Activated CD8-positive, alpha-beta T cell treated with anti-CD3 and anti-CD28 coated beads for 36 hours (primary cell): ENCODE data around the gene PLD6. TPM values are rescaled to one million over a fixed set of nuclear protein-coding genes. Genes with fewer than 3 reads are reported as not detected.

Experiments
- ATAC-seq: fragments of 200-7000 bp; cut with Tn5 transposase; one replicate; pipeline ENCODE4 v1.10.0; 2021; ENCODE audit warnings: mild to moderate bottlenecking, moderate library complexity
- CTCF ChIA-PET: fragments of 350-600 bp; sonication (Branson Sonifier 250); formaldehyde crosslinking; loops from one replicate; lab custom pipeline; 2021; ENCODE audit warnings: antibody characterized with exemption; lab: Charles Lee
- POLR2A ChIA-PET: fragments of 350-600 bp; sonication (Branson Sonifier 250); formaldehyde crosslinking; loops from one replicate; lab custom pipeline; 2021; ENCODE audit warnings: antibody characterized with exemption; lab: Charles Lee
- DNase-seq: peaks from one replicate; pipeline ENCODE4 v3.0.0-alpha.2; 2020
- H3K27ac Mint-ChIP-seq: one replicate; pipeline ENCODE4 v1.8.0; 2021; ENCODE audit warnings: mild to moderate bottlenecking, mixed read lengths
- H3K27me3 Mint-ChIP-seq: one replicate; pipeline ENCODE4 v1.8.0; 2021; ENCODE audit warnings: mixed read lengths
- H3K36me3 Mint-ChIP-seq: one replicate; pipeline ENCODE4 v1.8.0; 2021; ENCODE audit warnings: low read depth, mixed read lengths
- H3K4me1 Mint-ChIP-seq: one replicate; pipeline ENCODE4 v1.8.0; 2021; ENCODE audit warnings: low read depth, mixed read lengths
- H3K4me3 Mint-ChIP-seq: one replicate; pipeline ENCODE4 v1.8.0; 2021; ENCODE audit warnings: mild to moderate bottlenecking, moderate library complexity, mixed read lengths
- H3K9me3 Mint-ChIP-seq: one replicate; pipeline ENCODE4 v1.8.0; 2021; ENCODE audit warnings: mixed read lengths
- CTCF ChIP-seq: fragments of 200-600 bp; IDR thresholded peaks from one replicate; pipeline ENCODE4 v1.8.0; 2022; ENCODE audit warnings: antibody characterized with exemption, mild to moderate bottlenecking
- intact Hi-C: fragments of 100-400 bp; cut with micrococcal nuclease; formaldehyde crosslinking; loops from one replicate; pipeline ENCODE4 v1.10.0; 2022
- total RNA-seq, 2 experiments: library from RNA; stranded (reverse); gene quantifications; one replicate each; pipeline ENCODE4 v1.2.3, GENCODE V29; 2021

The PLD6 gene
- total RNA-seq, 2 experiments from 2014 or later: 6.1 to 6.2 TPM

GRCh38 chr17:17168401-17168800 is 37.7 kb downstream of the PLD6 start:
- intact Hi-C loops: no loop called here
- Mint-ChIP-seq H3K4me3 (no peak overlapping the region), H3K27me3 (no peaks in the 10 kb centered on the region), H3K9me3 (no peaks in the 10 kb centered on the region), H3K27ac (no peak overlapping the region), H3K36me3 (peaks cover 10% of the 10 kb centered on the region), H3K4me1 (peaks cover 13% of the 10 kb centered on the region)
- no peak for TF ChIP-seq CTCF
- ATAC-seq: no peak
- ChIA-PET POLR2A (no interaction called here), CTCF (interaction anchor here (0.6 to 0.9 kb wide), 2 partner anchors 9 to 27 kb away, joined by 3 to 4 read pairs; no protein-coding TSS in a partner anchor)
- DNase-seq: no peak

GRCh38 chr17:17167986-17168385 is 38.1 kb downstream of the PLD6 start:
- DNase-seq (no peak), ATAC-seq (no peak)
- Mint-ChIP-seq H3K27me3 (no peaks in the 10 kb centered on the region), H3K4me3 (no peak overlapping the region), H3K27ac (no peak overlapping the region), H3K9me3 (no peaks in the 10 kb centered on the region), H3K4me1 (peaks cover 13% of the 10 kb centered on the region), H3K36me3 (peaks cover 14% of the 10 kb centered on the region)
- ChIA-PET POLR2A (no interaction called here), CTCF (interaction anchor here (1.2 kb wide), 1 partner anchor 13 kb away, joined by 3 read pairs; no protein-coding TSS in a partner anchor)
- intact Hi-C loops: no loop called here
- no peak for TF ChIP-seq CTCF

- DNase-seq (no peak), ATAC-seq (no peak)
- no peak overlapping the region for H3K4me3 Mint-ChIP-seq
- CTCF ChIA-PET: interaction anchor here (1.2 kb wide), 1 partner anchor 12 kb away, joined by 3 read pairs; no protein-coding TSS in a partner anchor
- H3K27me3 Mint-ChIP-seq: no peaks in the 10 kb centered on the region
- peaks cover 13% of the 10 kb centered on the region for H3K4me1 Mint-ChIP-seq
- intact Hi-C loops: no loop called here
- peaks cover 13% of the 10 kb centered on the region for H3K36me3 Mint-ChIP-seq
- TF ChIP-seq CTCF: no peak
- no peak overlapping the region for H3K27ac Mint-ChIP-seq
- no peaks in the 10 kb centered on the region for H3K9me3 Mint-ChIP-seq
- POLR2A ChIA-PET: no interaction called here
Observed at GRCh38 chr17:17167356-17167755, 38.8 kb downstream of the PLD6 start.

GRCh38 chr17:17166446-17166845 is 39.7 kb downstream of the PLD6 start:
- intact Hi-C loops: no loop called here
- Mint-ChIP-seq H3K4me1 (peaks cover 8% of the 10 kb centered on the region), H3K27me3 (no peaks in the 10 kb centered on the region), H3K4me3 (no peak overlapping the region), H3K9me3 (no peaks in the 10 kb centered on the region), H3K36me3 (peaks cover 13% of the 10 kb centered on the region), H3K27ac (peak overlapping the region; percentile 2)
- CTCF ChIA-PET: no interaction called here
- POLR2A ChIA-PET: no interaction called here
- ATAC-seq (no peak), DNase-seq (no peak)
- no peak for TF ChIP-seq CTCF

GRCh38 chr17:17165666-17166308 is 40.3 kb downstream of the PLD6 start:
- no peak for DNase-seq
- Mint-ChIP-seq H3K36me3 (peaks cover 13% of the 10 kb centered on the region), H3K4me1 (peaks cover 2% of the 10 kb centered on the region), H3K27ac (no peak overlapping the region), H3K4me3 (no peak overlapping the region), H3K27me3 (no peaks in the 10 kb centered on the region), H3K9me3 (no peaks in the 10 kb centered on the region)
- ATAC-seq: no peak
- ChIA-PET CTCF (no interaction called here), POLR2A (no interaction called here)
- intact Hi-C loops: no loop called here
- TF ChIP-seq CTCF: no peak
